IPS DF 6.9 (cell line): ENCODE data around the gene FRMD5.
A peak's percentile ranks its signal among the peaks of the same experiment; 100 is the strongest.
"Not testable (repeated sequence)": the region's sequence is repeated elsewhere in the genome, so short reads cannot be mapped to it uniquely, and the experiment has no call there.

ENCODE experiments used
- DNase-seq: peaks from one replicate; pipeline ENCODE4 v3.0.0-alpha.2; 2013; ENCODE audit warnings: low read depth, low spot score
- H3K27ac ChIP-seq: one replicate; pipeline ENCODE4 v1.5.1; 2013; ENCODE audit warnings: low read length, control low read depth
- H3K27me3 ChIP-seq: 2 replicates; pipeline ENCODE4 v1.6.1; 2013; ENCODE audit warnings: mild to moderate bottlenecking, low read length; ENCODE audit not compliant: control insufficient read depth, insufficient read depth
- H3K36me3 ChIP-seq: 2 replicates; pipeline ENCODE4 v1.6.1; 2013; ENCODE audit warnings: low read length; ENCODE audit not compliant: control insufficient read depth, insufficient read depth
- H3K4me1 ChIP-seq: 2 replicates; pipeline ENCODE4 v1.6.1; 2013; ENCODE audit warnings: low read length; ENCODE audit not compliant: control insufficient read depth, insufficient read depth
- H3K4me3 ChIP-seq: 2 replicates; pipeline ENCODE4 v1.5.1; 2013; ENCODE audit warnings: mild to moderate bottlenecking, low read length
- H3K9me3 ChIP-seq: 2 replicates; pipeline ENCODE4 v1.6.1; 2013; ENCODE audit warnings: low read length, inconsistent platforms; ENCODE audit not compliant: control insufficient read depth, insufficient read depth
- WGBS: extraction: QIAGEN DNeasy Blood & Tissue Kit; methylation state at CpG from one replicate; pipeline ENCODE4 v1.1.7; 2013; ENCODE audit warnings: mixed read lengths, missing lambda C conversion rate; ENCODE audit not compliant: insufficient read length, insufficient coverage; 5-methylcytosine and 5-hydroxymethylcytosine counted together

FRMD5 gene

DNA sequence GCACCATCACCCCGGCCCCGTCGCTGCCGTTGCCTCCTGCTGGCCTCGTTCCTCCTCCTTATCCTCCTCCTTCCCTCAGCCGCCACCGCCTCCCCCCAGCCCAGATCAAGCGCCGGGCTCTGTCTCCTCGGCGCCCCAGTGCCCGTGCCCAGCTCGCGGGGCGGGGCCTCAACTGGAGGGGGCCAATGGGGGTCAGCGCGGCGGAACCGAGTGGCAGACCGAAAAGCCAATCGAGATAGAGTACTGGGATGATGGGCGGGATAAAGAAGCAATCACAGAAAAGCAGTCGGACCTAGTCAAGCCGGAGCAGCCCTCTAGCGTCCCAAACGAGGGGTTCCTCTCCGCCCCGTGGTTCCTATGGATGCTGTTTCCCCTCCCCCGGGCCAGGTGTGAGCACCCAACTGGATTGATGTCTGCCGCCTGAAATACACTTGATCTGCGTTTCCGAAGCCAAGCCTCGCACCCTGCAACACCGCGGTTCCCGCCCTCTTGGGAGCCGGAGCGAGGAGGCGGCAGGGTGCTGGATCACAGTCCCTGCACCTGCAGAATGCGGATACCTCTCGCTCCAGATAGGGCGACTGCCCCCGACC lies at the start of gene FRMD5:
Gene FRMD5, minus strand, starts transcription at position 121 of the 590 bp plus-strand sequence.
- no peaks in the 10 kb centered on the region for H3K9me3 ChIP-seq
- peak; percentile 85 for DNase-seq
- H3K4me3 ChIP-seq, result peak within 1 kb of the TSS; percentile 83
- H3K4me1 ChIP-seq, result no peaks in the 10 kb centered on the region
- H3K36me3 ChIP-seq, result no peaks in the 10 kb centered on the region
- WGBS, result no CpG with 5 or more reads among the region's 43 CpGs
- H3K27ac ChIP-seq, result no peak within 1 kb of the TSS
- no peaks in the 10 kb centered on the region for H3K27me3 ChIP-seq

GRCh38 chr15:44243829-44244228 lies 48.8 kb upstream of the FRMD5 start:
- no peaks in the 10 kb centered on the region for H3K9me3 ChIP-seq
- no peak overlapping the region for H3K4me3 ChIP-seq
- H3K27me3 ChIP-seq, result no peaks in the 10 kb centered on the region
- no peaks in the 10 kb centered on the region for H3K4me1 ChIP-seq
- no peaks in the 10 kb centered on the region for H3K36me3 ChIP-seq
- H3K27ac ChIP-seq, result no peak overlapping the region
- no peak for DNase-seq
- no CpG with 5 or more reads among the region's 3 CpGs for WGBS

DNA sequence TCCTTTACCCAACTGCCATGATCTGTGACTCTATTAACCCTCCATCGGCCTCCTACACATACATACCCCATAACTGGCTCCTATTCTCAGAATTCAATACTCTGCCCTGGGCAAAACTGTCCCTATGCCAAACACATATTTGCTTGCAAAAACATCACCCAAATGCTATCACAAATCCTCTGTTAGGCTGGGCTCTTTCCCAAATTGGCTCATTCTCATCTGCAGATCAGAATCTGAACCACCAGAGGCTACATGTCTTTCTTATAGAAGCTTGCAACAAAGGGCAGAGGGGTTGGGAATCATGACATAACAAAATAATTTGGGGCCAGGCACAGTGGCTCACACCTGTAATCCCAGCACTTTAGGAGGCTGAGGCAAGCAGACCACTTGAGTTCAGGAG lies 48.1 kb upstream of the FRMD5 start:
- Histone ChIP-seq H3K4me3 (no peak overlapping the region), H3K27ac (no peak overlapping the region), H3K36me3 (no peaks in the 10 kb centered on the region), H3K9me3 (no peaks in the 10 kb centered on the region), H3K27me3 (no peaks in the 10 kb centered on the region), H3K4me1 (no peaks in the 10 kb centered on the region)
- WGBS, result no CpG with 5 or more reads among the region's 1 CpG
- no peak for DNase-seq

- no peak for DNase-seq
- no peaks in the 10 kb centered on the region for H3K4me1 ChIP-seq
- WGBS, result no CpG with 5 or more reads among the region's 1 CpG
- H3K27ac ChIP-seq, result no peak overlapping the region
- H3K36me3 ChIP-seq, result no peaks in the 10 kb centered on the region
- H3K9me3 ChIP-seq, result no peaks in the 10 kb centered on the region
- no peaks in the 10 kb centered on the region for H3K27me3 ChIP-seq
- no peak overlapping the region for H3K4me3 ChIP-seq
Measured at GRCh38 chr15:44231842-44232241, 36.8 kb upstream of the FRMD5 start.

DNA sequence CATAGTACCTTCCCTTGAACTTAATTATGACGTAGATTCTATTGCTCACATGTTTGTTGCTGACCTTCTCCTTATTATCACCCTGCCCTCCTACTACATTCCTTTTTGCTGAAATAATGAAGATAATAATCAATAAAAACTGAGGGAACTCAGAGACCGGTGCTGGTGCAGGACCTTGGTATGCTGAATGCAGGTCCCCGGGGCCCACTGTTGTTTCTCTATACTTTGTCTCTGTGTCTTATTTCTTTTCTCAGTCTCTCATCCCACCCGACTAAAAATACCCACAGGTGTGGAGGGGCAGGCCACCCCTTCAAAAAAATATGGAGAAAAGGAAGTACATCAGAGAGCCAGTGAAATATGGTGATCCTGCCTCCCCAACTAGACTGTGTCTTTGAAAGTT lies 34.2 kb upstream of the FRMD5 start:
- H3K36me3 ChIP-seq, H3K4me3 ChIP-seq, H3K4me1 ChIP-seq, DNase-seq, H3K9me3 ChIP-seq, H3K27ac ChIP-seq, H3K27me3 ChIP-seq: not testable (repeated sequence)
- no CpG with 5 or more reads among the region's 4 CpGs for WGBS

DNA sequence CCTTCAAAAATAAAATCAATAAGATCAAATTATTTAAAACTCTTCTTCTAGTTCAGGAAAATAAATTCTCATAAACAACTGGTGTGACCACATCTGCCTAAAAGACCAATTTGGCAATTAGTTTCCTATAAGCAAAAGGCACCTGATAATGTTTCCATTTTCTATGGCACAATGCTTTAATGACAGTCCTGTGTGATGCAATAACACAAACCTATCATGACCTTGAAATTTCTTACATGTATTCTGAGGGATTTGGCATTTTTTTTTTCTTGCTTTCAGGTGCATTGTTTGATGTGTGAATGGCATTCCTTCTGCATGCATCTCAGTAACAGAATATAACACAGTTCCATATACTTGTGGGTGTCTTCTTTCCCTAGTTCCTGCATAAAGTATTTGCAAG lies 32.5 kb upstream of the FRMD5 start:
- H3K9me3 ChIP-seq, result no peaks in the 10 kb centered on the region
- no peak for DNase-seq

GRCh38 chr15:44227001-44227400 lies 31.9 kb upstream of the FRMD5 start:
- H3K9me3 ChIP-seq, H3K27me3 ChIP-seq, H3K36me3 ChIP-seq, DNase-seq, H3K4me1 ChIP-seq, H3K27ac ChIP-seq, H3K4me3 ChIP-seq: not testable (repeated sequence)
- WGBS, result no CpG with 5 or more reads among the region's 4 CpGs

More for the DNA sequence above, 32.5 kb upstream of the FRMD5 start:
- H3K36me3 ChIP-seq, result no peaks in the 10 kb centered on the region
- H3K27ac ChIP-seq, result no peak overlapping the region
- no peaks in the 10 kb centered on the region for H3K4me1 ChIP-seq
- no peak overlapping the region for H3K4me3 ChIP-seq
- H3K27me3 ChIP-seq, result no peaks in the 10 kb centered on the region

DNA sequence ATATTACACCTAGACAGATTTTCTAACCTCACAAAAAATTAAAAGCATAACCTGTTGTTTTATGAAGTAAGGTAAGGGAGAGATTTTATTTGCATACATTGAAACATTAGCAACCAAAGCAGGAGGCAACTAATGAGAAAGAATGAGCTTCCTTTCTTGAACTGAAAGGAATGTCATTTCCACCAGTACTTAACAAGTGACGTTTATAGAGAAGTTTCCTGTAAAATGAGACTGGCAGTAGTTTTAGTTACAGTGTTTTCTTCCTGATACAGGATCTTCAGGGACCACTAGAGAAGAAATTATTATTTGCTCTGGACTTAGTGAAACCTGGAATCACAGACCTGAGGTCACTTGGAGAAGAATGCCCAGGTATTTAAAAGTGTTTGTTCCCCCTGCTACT lies 27.4 kb upstream of the FRMD5 start:
- Histone ChIP-seq H3K4me1 (peaks cover 1% of the 10 kb centered on the region; the same call in 1 of the 2 replicates), H3K27ac (no peak overlapping the region), H3K9me3 (no peaks in the 10 kb centered on the region), H3K36me3 (no peaks in the 10 kb centered on the region), H3K4me3 (no peak overlapping the region), H3K27me3 (no peaks in the 10 kb centered on the region)
- no CpG with 5 or more reads among the region's 1 CpG for WGBS
- DNase-seq, result no peak

GRCh38 chr15:44219073-44219472 lies 24.0 kb upstream of the FRMD5 start:
- H3K9me3 ChIP-seq, result no peaks in the 10 kb centered on the region
- H3K4me1 ChIP-seq, result peaks cover 1% of the 10 kb centered on the region; the same call in 1 of the 2 replicates
- DNase-seq, result no peak
- no CpG with 5 or more reads among the region's 3 CpGs for WGBS
- no peak overlapping the region for H3K27ac ChIP-seq
- H3K36me3 ChIP-seq, result no peaks in the 10 kb centered on the region
- no peaks in the 10 kb centered on the region for H3K27me3 ChIP-seq
- no peak overlapping the region for H3K4me3 ChIP-seq

- no peaks in the 10 kb centered on the region for H3K27me3 ChIP-seq
- H3K36me3 ChIP-seq, result no peaks in the 10 kb centered on the region
- H3K27ac ChIP-seq, result no peak overlapping the region
- H3K4me1 ChIP-seq, result peaks cover 1% of the 10 kb centered on the region; the same call in 1 of the 2 replicates
- no peak for DNase-seq
- H3K4me3 ChIP-seq, result no peak overlapping the region
- H3K9me3 ChIP-seq, result no peaks in the 10 kb centered on the region
- WGBS, result no CpG with 5 or more reads among the region's 1 CpG
Measured at GRCh38 chr15:44216958-44217357, 21.9 kb upstream of the FRMD5 start.

GRCh38 chr15:44215594-44215993 lies 20.5 kb upstream of the FRMD5 start:
- H3K36me3 ChIP-seq, result no peaks in the 10 kb centered on the region
- no peak overlapping the region for H3K27ac ChIP-seq
- H3K9me3 ChIP-seq, result no peaks in the 10 kb centered on the region
- H3K27me3 ChIP-seq, result no peaks in the 10 kb centered on the region
- DNase-seq, result no peak
- WGBS, result no CpG with 5 or more reads among the region's 3 CpGs
- H3K4me1 ChIP-seq, result peaks cover 1% of the 10 kb centered on the region; the same call in 1 of the 2 replicates
- H3K4me3 ChIP-seq, result no peak overlapping the region
